Fibroblast of lung (primary cell): ENCODE results near the gene GAS2L3. TPM values are rescaled to one million over a fixed set of nuclear protein-coding genes. Genes with fewer than 3 reads are reported as not detected.
"Not testable (repeated sequence)": the region's sequence is repeated elsewhere in the genome, so short reads cannot be mapped to it uniquely, and the experiment has no call there.

Experiments used
- DNase-seq, 2 donors: peaks; one replicate each; pipeline versions ENCODE4 v3.0.0 to v3.0.0-alpha.2; 2010; ENCODE audit warnings: low read depth in 2 of 2
- H2AFZ ChIP-seq: 2 replicates; pipeline ENCODE4 v1.5.1; 2012; ENCODE audit warnings: low read length, control low read depth, inconsistent platforms
- H3K27ac ChIP-seq: 2 replicates; pipeline ENCODE4 v1.5.1; 2011; ENCODE audit warnings: low read length, control low read depth; ENCODE audit not compliant: insufficient read depth
- H3K27me3 ChIP-seq: 2 replicates; pipeline ENCODE4 v1.5.1; 2011; ENCODE audit warnings: mild to moderate bottlenecking, low read length; ENCODE audit not compliant: control insufficient read depth, insufficient read depth
- H3K36me3 ChIP-seq: 2 replicates; pipeline ENCODE4 v1.5.1; 2011; ENCODE audit warnings: low read length; ENCODE audit not compliant: control insufficient read depth, insufficient read depth
- H3K4me1 ChIP-seq: 2 replicates; pipeline ENCODE4 v1.5.1; 2011; ENCODE audit warnings: low read length; ENCODE audit not compliant: control insufficient read depth, insufficient read depth; ENCODE audit errors: extremely low read depth
- H3K4me2 ChIP-seq: 2 replicates; pipeline ENCODE4 v1.5.1; 2011; ENCODE audit warnings: low read length, control low read depth; ENCODE audit not compliant: insufficient read depth; ENCODE audit errors: extremely low read depth
- H3K4me3 ChIP-seq, 4 experiments: fragments of 200-600 bp in 1 of 4; sonication (generic) in 1 of 4; replicated peaks in 1 of 4; 2 replicates each; pipeline ENCODE4 v1.5.1; 2011 to 2016; ENCODE audit warnings: low read length in 4 of 4, low read depth in 3 of 4, mild to moderate bottlenecking in 3 of 4, control low read depth in 2 of 4, inconsistent platforms in 1 of 4, mixed read lengths in 1 of 4; ENCODE audit not compliant: insufficient read depth in 1 of 4; ENCODE audit errors: control extremely low read depth in 1 of 4
- H3K79me2 ChIP-seq: 2 replicates; pipeline ENCODE4 v1.5.1; 2012; ENCODE audit warnings: mild to moderate bottlenecking, low read length, inconsistent platforms; ENCODE audit not compliant: control insufficient read depth, insufficient read depth
- H3K9ac ChIP-seq: 2 replicates; pipeline ENCODE4 v1.5.1; 2011; ENCODE audit warnings: mild to moderate bottlenecking, low read length, control low read depth; ENCODE audit not compliant: insufficient read depth
- H3K9me3 ChIP-seq: 2 replicates; pipeline ENCODE4 v1.5.1; 2012; ENCODE audit warnings: low read depth, low read length; ENCODE audit not compliant: control insufficient read depth, insufficient read depth
- H4K20me1 ChIP-seq: 2 replicates; pipeline ENCODE4 v1.5.1; 2011; ENCODE audit warnings: low read length; ENCODE audit not compliant: control insufficient read depth, insufficient read depth; ENCODE audit errors: extremely low read depth
- EZH2 ChIP-seq: IDR thresholded peaks from 2 replicates; pipeline ENCODE4 v1.5.1; 2012; ENCODE audit warnings: low read length, control low read depth, mild to moderate bottlenecking; ENCODE audit errors: missing control alignments
- polyA plus RNA-seq, 2 donors: library from polyadenylated mRNA; depleted of rRNA in 1 of 2; stranded (reverse) in 1 of 2; unstranded in 1 of 2; fragments of >200 nt; gene quantifications; 2 replicates each; pipeline ENCODE4 v1.2.1, GENCODE V29; 2011 to 2012; ENCODE audit warnings: missing spikeins in 1 of 2
- total RNA-seq: library from RNA; depleted of rRNA; stranded (reverse); fragments of >200 nt; gene quantifications from 2 replicates; pipeline ENCODE4 v1.2.1, GENCODE V29; 2014
- TF ChIP-seq, protein P1 (sequence below), 2 donors: IDR thresholded peaks in 1 of 2; conservative IDR thresholded peaks in 1 of 2; 1 replicate in 1 of 2; 2 replicates in 1 of 2; pipeline ENCODE4 v1.5.1; 2011 to 2012; ENCODE audit warnings: low read length in 2 of 2, control low read depth in 1 of 2, inconsistent platforms in 1 of 2, low read depth in 1 of 2, mild to moderate bottlenecking in 1 of 2

Gene GAS2L3
- total and polyA plus RNA-seq, 2 donors (not counting 1 experiment from before 2014, with no cell fraction given), result 13.2 to 33.4 TPM

GRCh38 chr12:100557357-100557756 lies 16.1 kb upstream of the GAS2L3 start:
- Histone ChIP-seq H3K4me1 (no peaks in the 10 kb centered on the region), H3K9me3 (no peaks in the 10 kb centered on the region), H3K36me3 (no peaks in the 10 kb centered on the region), H4K20me1 (no peaks in the 10 kb centered on the region), H3K79me2 (no peaks in the 10 kb centered on the region), H3K4me2 (no peak overlapping the region), H3K4me3 (no peak overlapping the region), H3K9ac (no peak overlapping the region), H2AFZ (no peak overlapping the region), H3K27ac (no peak overlapping the region), H3K27me3 (no peaks in the 10 kb centered on the region)
- no peak for TF ChIP-seq EZH2
- DNase-seq, result no peak

- not testable (repeated sequence) for DNase-seq, H3K27ac ChIP-seq, H4K20me1 ChIP-seq
Measured at GRCh38 chr12:100559261-100559660, 14.2 kb upstream of the GAS2L3 start.

DNA sequence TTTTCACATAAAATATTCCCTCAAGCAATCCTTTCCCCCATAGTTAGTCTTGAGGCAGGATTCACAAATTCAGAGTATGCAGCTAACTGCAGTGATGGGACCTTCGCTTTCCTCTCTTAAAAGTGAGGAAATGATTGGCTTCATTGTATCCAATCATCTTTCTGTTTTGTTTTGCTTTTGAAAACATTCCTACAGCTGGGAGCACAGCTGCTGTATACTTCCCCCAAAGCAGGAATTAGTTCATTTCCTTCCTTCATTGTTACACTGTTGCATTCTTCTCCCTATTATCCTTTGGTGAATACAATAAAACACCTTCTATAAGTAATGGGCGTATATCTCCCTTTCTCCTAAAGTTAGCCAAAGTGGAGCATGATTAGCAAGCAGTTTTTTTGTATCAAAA lies 9.4 kb upstream of the GAS2L3 start:
- H3K9ac ChIP-seq, result no peak overlapping the region

More at GRCh38 chr12:100559261-100559660, 14.2 kb upstream of the GAS2L3 start:
- not testable (repeated sequence) for H3K9me3 ChIP-seq, H3K4me3 ChIP-seq, H2AFZ ChIP-seq, H3K79me2 ChIP-seq, H3K4me2 ChIP-seq, H3K4me1 ChIP-seq, H3K9ac ChIP-seq, H3K36me3 ChIP-seq, H3K27me3 ChIP-seq

GRCh38 chr12:100564905-100565467 lies 8.5 kb upstream of the GAS2L3 start:
- H4K20me1 ChIP-seq, result no peaks in the 10 kb centered on the region
- no peak overlapping the region for H3K4me3 ChIP-seq
- no peak overlapping the region for H2AFZ ChIP-seq
- TF ChIP-seq, protein P1, sequence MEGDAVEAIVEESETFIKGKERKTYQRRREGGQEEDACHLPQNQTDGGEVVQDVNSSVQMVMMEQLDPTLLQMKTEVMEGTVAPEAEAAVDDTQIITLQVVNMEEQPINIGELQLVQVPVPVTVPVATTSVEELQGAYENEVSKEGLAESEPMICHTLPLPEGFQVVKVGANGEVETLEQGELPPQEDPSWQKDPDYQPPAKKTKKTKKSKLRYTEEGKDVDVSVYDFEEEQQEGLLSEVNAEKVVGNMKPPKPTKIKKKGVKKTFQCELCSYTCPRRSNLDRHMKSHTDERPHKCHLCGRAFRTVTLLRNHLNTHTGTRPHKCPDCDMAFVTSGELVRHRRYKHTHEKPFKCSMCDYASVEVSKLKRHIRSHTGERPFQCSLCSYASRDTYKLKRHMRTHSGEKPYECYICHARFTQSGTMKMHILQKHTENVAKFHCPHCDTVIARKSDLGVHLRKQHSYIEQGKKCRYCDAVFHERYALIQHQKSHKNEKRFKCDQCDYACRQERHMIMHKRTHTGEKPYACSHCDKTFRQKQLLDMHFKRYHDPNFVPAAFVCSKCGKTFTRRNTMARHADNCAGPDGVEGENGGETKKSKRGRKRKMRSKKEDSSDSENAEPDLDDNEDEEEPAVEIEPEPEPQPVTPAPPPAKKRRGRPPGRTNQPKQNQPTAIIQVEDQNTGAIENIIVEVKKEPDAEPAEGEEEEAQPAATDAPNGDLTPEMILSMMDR (conservative IDR thresholded peaks at IDR 0.05 in 1 of 2, IDR thresholded peaks at IDR 0.05 in 1 of 2; ENCODE audit: low read depth in 1 of 2, low read length in 2 of 2), result no peak
- TF ChIP-seq EZH2, result no peak
- no peak overlapping the region for H3K4me2 ChIP-seq
- no peak overlapping the region for H3K27ac ChIP-seq
- DNase-seq, result no peak
- no peaks in the 10 kb centered on the region for H3K79me2 ChIP-seq
- no peak overlapping the region for H3K9ac ChIP-seq
- no peaks in the 10 kb centered on the region for H3K9me3 ChIP-seq
- no peaks in the 10 kb centered on the region for H3K4me1 ChIP-seq
- no peaks in the 10 kb centered on the region for H3K36me3 ChIP-seq
- H3K27me3 ChIP-seq, result no peaks in the 10 kb centered on the region

More for the DNA sequence above, 9.4 kb upstream of the GAS2L3 start:
- Histone ChIP-seq H3K27me3 (no peaks in the 10 kb centered on the region), H3K4me2 (no peak overlapping the region), H3K79me2 (no peaks in the 10 kb centered on the region), H3K27ac (no peak overlapping the region), H3K4me3 (no peak overlapping the region), H2AFZ (no peak overlapping the region), H3K4me1 (no peaks in the 10 kb centered on the region), H3K9me3 (no peaks in the 10 kb centered on the region), H4K20me1 (no peaks in the 10 kb centered on the region), H3K36me3 (no peaks in the 10 kb centered on the region)
- DNase-seq, result no peak
- TF ChIP-seq, protein P1 (conservative IDR thresholded peaks at IDR 0.05 in 1 of 2, IDR thresholded peaks at IDR 0.05 in 1 of 2; ENCODE audit: low read depth in 1 of 2, low read length in 2 of 2), result no peak
- TF ChIP-seq EZH2, result no peak
